Adrenal gland (tissue), 12 donors: Measurements from ENCODE around the gene LSM11. TPM values are rescaled to one million over a fixed set of nuclear protein-coding genes. Genes with fewer than 3 reads are reported as not detected.

Experiments
- DNase-seq, 7 donors: peaks; one replicate each; pipeline ENCODE4 v3.0.0-alpha.2; 2019 to 2020
- H3K27ac ChIP-seq, 5 donors: fragments of 200-600 bp; sonication (generic) in 4 of 5; 1 replicate in 3 of 5; 2 replicates in 2 of 5; pipeline versions ENCODE4 v1.5.1 to v1.8.0; 2016 to 2020; ENCODE audit warnings: mild to moderate bottlenecking in 1 of 5
- H3K27me3 ChIP-seq: fragments of 200-600 bp; 2 replicates; pipeline ENCODE4 v1.8.0; 2021
- H3K36me3 ChIP-seq, 2 donors: fragments of 200-600 bp; replicated peaks in 1 of 2; 1 replicate in 1 of 2; 2 replicates in 1 of 2; pipeline versions ENCODE4 v1.5.1 to v1.8.0; 2018 to 2022
- H3K4me1 ChIP-seq, 2 donors: fragments of 200-600 bp; replicated peaks in 1 of 2; 1 replicate in 1 of 2; 2 replicates in 1 of 2; pipeline versions ENCODE4 v1.5.1 to v1.8.0; 2018 to 2021
- H3K4me3 ChIP-seq, 4 donors: fragments of 200-600 bp; sonication (generic) in 3 of 4; one replicate each; pipeline ENCODE4 v1.5.1; 2016 to 2018
- H3K9me3 ChIP-seq, 3 donors: fragments of 200-600 bp; sonication (generic) in 1 of 3; replicated peaks in 1 of 3; 1 replicate in 2 of 3; 2 replicates in 1 of 3; pipeline versions ENCODE4 v1.5.1 to v1.8.0; 2016 to 2021
- CTCF ChIP-seq, 6 experiments: fragments of 450-650 bp in 4 of 6; fragments of 200-600 bp in 2 of 6; sonication (generic) in 1 of 6; IDR thresholded peaks; 1 replicate in 5 of 6; 2 replicates in 1 of 6; pipeline versions ENCODE4 v1.5.1 to v1.8.0; 2016 to 2021; ENCODE audit warnings: antibody characterized with exemption in 6 of 6, mild to moderate bottlenecking in 2 of 6, moderate library complexity in 1 of 6
- POLR2A ChIP-seq, 2 donors: fragments of 450-650 bp; IDR thresholded peaks; one replicate each; pipeline ENCODE4 v1.6.1; 2017; ENCODE audit warnings: antibody characterized with exemption in 2 of 2, mild to moderate bottlenecking in 2 of 2, moderate library complexity in 1 of 2
- WGBS, 4 donors: extraction: QIAGEN DNeasy Blood & Tissue Kit in 2 of 4; methylation state at CpG; one replicate each; pipeline versions ENCODE4 v1.1.5 to v1.1.7; 2013 to 2017; 5-methylcytosine and 5-hydroxymethylcytosine counted together
- intact Hi-C, 2 donors: fragments of 100-400 bp; cut with DNase I; formaldehyde crosslinking; loops; one replicate each; pipeline versions ENCODE4 v1.14.1 to v1.15.0; 2022 to 2023
- polyA plus RNA-seq, 3 donors: library from polyadenylated mRNA; stranded (reverse); fragments of 200-250 nt in 2 of 3; fragments of 350-450 nt in 1 of 3; fragmentation: Illumina TruSeq in 1 of 3; extraction: RNeasy Lipid Tissue Mini Kit (QIAGEN cat#74804) in 1 of 3; gene quantifications; one replicate each; pipeline ENCODE4 v1.2.3, GENCODE V29; 2013 to 2014
- total RNA-seq, 9 donors: library from RNA; depleted of rRNA in 4 of 9; stranded (reverse); fragments of >200 nt in 4 of 9; fragments of 120-200 nt in 1 of 9; fragmentation: NEBNext Ultra II Directional in 1 of 9; extraction: Animal tissue kit (Norgen Biotek cat#: 25700) in 1 of 9; gene quantifications; one replicate each; pipeline versions ENCODE4 v1.1.0 to v1.2.4, GENCODE V29; 2013 to 2023
- donor health status: healthy with polysubstance abuse.
- donor health status: Bipolar disorder and iron deficiency.
- donor health status: DM: yes; HTN: yes; CAD: no.
- donor health status: DM: no; HTN: no; CAD: no.
- donor health status: DM: no; HTN: no; CAD: no.
- donor health status: DM: yes; HTN: yes; CAD: no.

Gene LSM11
- total and polyA plus RNA-seq, 12 donors = 1.0 to 28.2 (median 4.3) TPM

- WGBS, 4 donors = 90 to 95% (median 91%) methylated on average over 7 of the region's 7 CpGs
- Histone ChIP-seq H3K36me3 (no peaks in the 10 kb centered on the region), H3K4me3 (no peak overlapping the region), H3K4me1 (peaks cover 0 to 6% of the 10 kb centered on the region in 2 donors), H3K27ac (no peak overlapping the region), H3K9me3 (no peaks in the 10 kb centered on the region), H3K27me3 (no peaks in the 10 kb centered on the region)
- no peak for TF ChIP-seq CTCF (IDR thresholded peaks at IDR 0.05)
- no peak for TF ChIP-seq POLR2A (IDR thresholded peaks at IDR 0.05)
- intact Hi-C loops = no loop called here
- DNase-seq = no peak
Measured at GRCh38 chr5:157766442-157766841, 22.9 kb downstream of the LSM11 start.

DNA sequence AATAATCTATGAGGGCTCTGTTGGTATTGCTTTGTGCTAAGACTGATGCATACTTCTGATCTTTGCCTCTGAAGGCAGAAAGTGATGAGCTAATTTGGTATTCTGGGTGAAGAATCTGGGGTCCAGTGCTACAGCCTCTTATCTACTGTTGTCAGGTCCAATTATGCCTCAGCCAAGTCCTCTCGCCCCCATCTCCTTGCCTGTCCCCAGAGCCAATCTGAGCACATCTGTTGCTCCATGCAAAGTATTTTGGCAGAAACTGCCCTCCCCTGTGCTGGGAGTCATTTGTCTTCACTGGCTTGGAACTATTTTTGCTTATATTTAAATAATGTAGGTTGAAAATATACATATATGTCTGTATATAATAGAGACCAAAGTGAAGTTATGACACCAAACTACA lies 23.4 kb downstream of the LSM11 start:
- whole genome bisulfite sequencing, 4 donors = 58 to 70% (median 69%) methylated on average over 1 of the region's 1 CpG
- DNase-seq = no peak
- Histone ChIP-seq H3K27ac (no peak overlapping the region), H3K27me3 (no peaks in the 10 kb centered on the region), H3K4me1 (peaks cover 0 to 4% of the 10 kb centered on the region in 2 donors), H3K4me3 (no peak overlapping the region), H3K9me3 (no peaks in the 10 kb centered on the region), H3K36me3 (no peaks in the 10 kb centered on the region)
- intact Hi-C loops = no loop called here
- TF ChIP-seq CTCF (IDR thresholded peaks at IDR 0.05) (no peak), POLR2A (IDR thresholded peaks at IDR 0.05) (no peak)

GRCh38 chr5:157767689-157768088 lies 24.2 kb downstream of the LSM11 start:
- H3K9me3 ChIP-seq = no peaks in the 10 kb centered on the region
- H3K36me3 ChIP-seq = no peaks in the 10 kb centered on the region
- no peak for DNase-seq
- 76 to 100% (median 87%) methylated on average over 2 to 3 of the region's 3 CpGs for WGBS, 4 donors
- H3K27ac ChIP-seq = no peak overlapping the region
- no peak overlapping the region for H3K4me3 ChIP-seq
- no peak for TF ChIP-seq CTCF (IDR thresholded peaks at IDR 0.05)
- TF ChIP-seq POLR2A (IDR thresholded peaks at IDR 0.05) = no peak
- H3K27me3 ChIP-seq = no peaks in the 10 kb centered on the region
- no peaks in the 10 kb centered on the region for H3K4me1 ChIP-seq
- intact Hi-C loops = no loop called here

DNA sequence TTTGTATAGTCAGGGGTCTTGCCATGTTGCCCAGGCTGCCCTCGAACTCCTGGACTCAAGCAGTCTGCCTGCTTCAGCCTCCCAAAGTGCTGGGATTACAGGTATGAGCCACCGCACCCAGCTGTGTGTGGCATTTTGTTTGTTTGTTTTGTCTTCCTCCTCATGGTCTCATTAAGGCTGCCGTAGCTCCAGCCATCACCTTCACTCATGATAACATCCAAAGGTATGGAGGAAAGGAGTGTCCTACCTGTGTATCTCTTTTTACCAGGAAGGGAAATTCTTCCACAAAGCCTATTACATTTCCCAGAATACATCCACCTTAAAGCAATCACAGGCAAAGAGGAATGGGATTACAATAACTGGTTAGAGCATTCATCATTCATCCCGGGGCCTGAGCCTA lies 27.2 kb downstream of the LSM11 start:
- intact Hi-C loops = no loop called here
- DNase-seq = no peak
- H3K9me3 ChIP-seq = no peaks in the 10 kb centered on the region
- no peaks in the 10 kb centered on the region for H3K27me3 ChIP-seq
- H3K4me3 ChIP-seq = no peak overlapping the region
- 87 to 93% (median 89%) methylated on average over 4 of the region's 4 CpGs for WGBS, 4 donors
- TF ChIP-seq CTCF (IDR thresholded peaks at IDR 0.05) = no peak
- TF ChIP-seq POLR2A (IDR thresholded peaks at IDR 0.05) = no peak
- no peaks in the 10 kb centered on the region for H3K36me3 ChIP-seq
- H3K27ac ChIP-seq = no peak overlapping the region
- no peaks in the 10 kb centered on the region for H3K4me1 ChIP-seq
